Measurements from ENCODE around the gene PLCD1.
"Not testable (repeated sequence)": the region's sequence is repeated elsewhere in the genome, so short reads cannot be mapped to it uniquely, and the experiment has no call there.

PLCD1 gene

DNA sequence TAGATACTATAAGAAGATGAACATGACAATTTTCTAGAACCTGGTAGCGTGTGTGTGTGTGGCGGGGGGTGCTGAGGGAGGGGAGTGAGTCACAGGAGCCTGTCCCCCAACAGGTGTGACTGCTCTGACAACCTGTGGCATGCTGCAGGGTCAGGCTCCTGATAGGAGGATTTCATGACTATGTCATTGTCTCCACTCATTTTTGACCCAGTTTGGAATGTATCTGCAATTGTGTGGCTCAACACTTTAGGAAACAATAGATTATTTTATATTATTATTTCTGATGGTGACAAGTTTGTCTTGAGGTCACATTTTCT lies 48.1 kb downstream of the PLCD1 start:
- no peak overlapping the region for H3K4me3 Mint-ChIP-seq
- peaks cover 1% of the 10 kb centered on the region for H3K4me1 Mint-ChIP-seq (ENCODE audit: low read depth)
- no peaks in the 10 kb centered on the region for H3K27me3 Mint-ChIP-seq
- no peak overlapping the region for H3K27ac Mint-ChIP-seq
- H3K9me3 Mint-ChIP-seq (ENCODE audit: low read depth), result no peaks in the 10 kb centered on the region
- no peaks in the 10 kb centered on the region for H3K36me3 Mint-ChIP-seq

- no peaks in the 10 kb centered on the region for H3K4me1 Mint-ChIP-seq (ENCODE audit: low read depth)
- H3K27ac Mint-ChIP-seq, result no peak overlapping the region
- no peaks in the 10 kb centered on the region for H3K27me3 Mint-ChIP-seq
- no peaks in the 10 kb centered on the region for H3K36me3 Mint-ChIP-seq
- H3K9me3 Mint-ChIP-seq (ENCODE audit: low read depth), result no peaks in the 10 kb centered on the region
- H3K4me3 Mint-ChIP-seq, result no peak overlapping the region
These were observed 48.7 kb downstream of the PLCD1 start for GRCh38 chr3:37980462-37981347.

GRCh38 chr3:37979541-37980461 lies 49.6 kb downstream of the PLCD1 start:
- H3K27ac Mint-ChIP-seq, result no peak overlapping the region

DNA sequence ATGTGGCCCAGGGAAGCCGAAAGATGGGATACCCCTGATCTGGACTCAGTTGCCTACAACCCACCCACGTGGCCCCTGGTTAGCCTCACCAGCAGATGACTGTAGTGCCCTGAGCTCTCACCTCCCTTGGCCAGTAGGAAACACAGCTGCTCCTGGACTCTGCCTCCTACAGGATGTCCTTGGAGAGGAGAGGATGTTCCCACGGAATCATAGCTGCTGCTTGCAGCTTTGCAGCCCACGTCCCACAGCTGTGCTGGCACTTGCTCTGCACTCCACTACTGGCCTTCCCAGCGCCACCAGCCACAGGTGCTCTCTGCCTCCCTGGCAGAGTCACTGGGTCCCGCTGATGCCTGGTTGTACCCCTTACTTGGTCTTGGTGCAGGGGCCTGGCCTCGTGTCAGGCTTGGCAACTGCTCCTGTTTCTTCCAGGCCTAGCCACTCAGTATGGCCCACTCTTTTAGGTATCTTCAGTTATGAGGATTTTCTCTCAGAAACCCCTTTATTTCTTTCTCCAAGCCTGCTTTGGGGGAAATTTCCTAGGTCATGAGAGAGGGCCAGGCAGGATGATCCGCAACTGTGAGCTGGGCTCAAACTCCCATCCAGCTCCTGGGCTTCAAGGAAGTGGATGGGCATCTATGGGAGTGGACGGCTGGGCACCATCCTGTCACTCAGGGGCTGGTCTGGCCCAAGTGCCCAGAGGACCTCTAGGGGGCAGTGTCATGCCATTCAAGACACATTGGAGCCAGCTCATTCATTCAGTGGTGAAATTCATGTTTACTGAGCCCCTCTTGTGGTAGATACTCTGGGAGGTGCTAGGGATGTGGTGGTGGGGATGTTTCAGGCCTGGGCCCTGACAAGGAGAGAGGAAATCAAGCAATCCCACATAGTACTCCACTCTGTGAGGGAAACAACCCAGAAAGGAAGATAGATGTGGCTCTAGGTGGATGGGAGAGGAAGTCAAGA lies 55.0 kb downstream of the PLCD1 start:
- Mint-ChIP-seq H3K4me1 (ENCODE audit: low read depth) (peaks cover 4% of the 10 kb centered on the region), H3K9me3 (ENCODE audit: low read depth) (no peaks in the 10 kb centered on the region), H3K27ac (no peak overlapping the region), H3K36me3 (no peaks in the 10 kb centered on the region), H3K4me3 (no peak overlapping the region), H3K27me3 (no peaks in the 10 kb centered on the region)

More at GRCh38 chr3:37979541-37980461, 49.6 kb downstream of the PLCD1 start:
- Mint-ChIP-seq H3K27me3 (no peaks in the 10 kb centered on the region), H3K4me3 (no peak overlapping the region), H3K36me3 (no peaks in the 10 kb centered on the region), H3K4me1 (ENCODE audit: low read depth) (peaks cover 2% of the 10 kb centered on the region), H3K9me3 (ENCODE audit: low read depth) (no peaks in the 10 kb centered on the region)

DNA sequence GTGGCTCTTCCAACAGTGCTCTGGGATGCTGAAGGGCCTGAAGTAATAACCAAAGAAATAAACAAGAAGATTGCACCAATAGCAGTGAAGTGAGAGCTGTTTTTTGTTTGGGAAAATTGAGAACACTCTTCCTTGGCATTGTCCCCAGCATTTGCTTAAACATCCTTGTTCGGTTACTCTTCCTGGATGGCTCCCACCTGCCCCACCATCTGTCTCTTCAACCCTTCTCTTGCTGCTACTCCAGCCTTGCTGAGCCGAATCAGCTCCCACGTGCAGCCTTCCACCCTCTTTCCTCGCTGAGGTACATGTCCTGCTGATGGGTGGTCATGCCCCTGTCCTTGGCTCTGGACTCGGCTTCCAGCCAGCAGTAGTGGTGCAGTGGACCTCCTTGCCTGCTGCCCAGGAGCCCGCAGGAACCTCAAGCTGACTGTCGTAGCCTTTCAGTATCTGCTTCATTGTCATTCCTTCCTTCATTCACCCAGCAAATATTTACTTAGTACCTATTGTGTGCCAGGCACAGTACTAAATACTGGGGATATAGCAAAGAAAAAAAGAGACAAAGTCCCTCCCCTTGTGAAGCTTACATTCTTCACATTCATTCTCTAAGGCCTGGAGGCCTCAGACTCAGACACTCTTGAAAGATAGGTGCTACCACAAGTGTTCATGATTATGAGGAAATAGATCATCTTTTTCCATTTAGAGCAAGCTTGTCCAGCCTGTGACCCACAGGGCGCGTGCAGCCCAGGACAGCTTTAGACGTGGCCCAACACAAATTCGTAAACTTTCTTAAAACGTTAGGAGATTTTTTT lies 56.0 kb downstream of the PLCD1 start:
- Mint-ChIP-seq H3K36me3 (no peaks in the 10 kb centered on the region), H3K4me3 (no peak overlapping the region), H3K27me3 (no peaks in the 10 kb centered on the region), H3K4me1 (ENCODE audit: low read depth) (peaks cover 4% of the 10 kb centered on the region), H3K9me3 (ENCODE audit: low read depth) (no peaks in the 10 kb centered on the region), H3K27ac (no peak overlapping the region)

- not testable (repeated sequence) for H3K9me3 Mint-ChIP-seq (ENCODE audit: low read depth); H3K27ac Mint-ChIP-seq; H3K4me1 Mint-ChIP-seq (ENCODE audit: low read depth); H3K4me3 Mint-ChIP-seq; H3K27me3 Mint-ChIP-seq; H3K36me3 Mint-ChIP-seq
These were observed 57.4 kb downstream of the PLCD1 start for GRCh38 chr3:37972056-37972455.

DNA sequence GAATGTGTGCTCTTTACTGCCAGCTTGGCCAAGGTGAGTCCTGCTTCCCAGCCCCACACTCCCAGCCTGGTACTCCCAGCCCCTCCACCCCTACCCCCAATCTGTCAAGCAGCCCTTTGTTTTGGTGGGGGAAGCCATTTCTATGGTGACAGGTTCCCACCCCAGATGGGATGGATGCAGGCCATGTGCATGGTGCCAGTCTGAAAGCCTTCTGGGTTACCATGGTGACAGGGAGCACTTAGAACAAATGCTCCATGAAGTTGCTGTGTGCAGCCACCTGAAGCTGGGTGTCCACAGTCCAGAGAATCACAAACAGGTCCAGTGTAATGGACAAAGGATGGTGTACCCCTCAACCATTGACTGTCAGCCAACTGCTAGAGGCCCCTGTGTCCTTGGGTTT lies 58.0 kb downstream of the PLCD1 start:
- H3K27me3 Mint-ChIP-seq, result no peaks in the 10 kb centered on the region
- H3K4me1 Mint-ChIP-seq (ENCODE audit: low read depth), result peaks cover 4% of the 10 kb centered on the region
- H3K36me3 Mint-ChIP-seq, result no peaks in the 10 kb centered on the region
- H3K27ac Mint-ChIP-seq, result no peak overlapping the region
- H3K9me3 Mint-ChIP-seq (ENCODE audit: low read depth), result no peaks in the 10 kb centered on the region
- no peak overlapping the region for H3K4me3 Mint-ChIP-seq

GRCh38 chr3:37970802-37971201 lies 58.6 kb downstream of the PLCD1 start:
- H3K9me3 Mint-ChIP-seq (ENCODE audit: low read depth), result no peaks in the 10 kb centered on the region
- no peak overlapping the region for H3K4me3 Mint-ChIP-seq
- peaks cover 4% of the 10 kb centered on the region for H3K4me1 Mint-ChIP-seq (ENCODE audit: low read depth)
- no peak overlapping the region for H3K27ac Mint-ChIP-seq
- H3K27me3 Mint-ChIP-seq, result no peaks in the 10 kb centered on the region
- H3K36me3 Mint-ChIP-seq, result no peaks in the 10 kb centered on the region

DNA sequence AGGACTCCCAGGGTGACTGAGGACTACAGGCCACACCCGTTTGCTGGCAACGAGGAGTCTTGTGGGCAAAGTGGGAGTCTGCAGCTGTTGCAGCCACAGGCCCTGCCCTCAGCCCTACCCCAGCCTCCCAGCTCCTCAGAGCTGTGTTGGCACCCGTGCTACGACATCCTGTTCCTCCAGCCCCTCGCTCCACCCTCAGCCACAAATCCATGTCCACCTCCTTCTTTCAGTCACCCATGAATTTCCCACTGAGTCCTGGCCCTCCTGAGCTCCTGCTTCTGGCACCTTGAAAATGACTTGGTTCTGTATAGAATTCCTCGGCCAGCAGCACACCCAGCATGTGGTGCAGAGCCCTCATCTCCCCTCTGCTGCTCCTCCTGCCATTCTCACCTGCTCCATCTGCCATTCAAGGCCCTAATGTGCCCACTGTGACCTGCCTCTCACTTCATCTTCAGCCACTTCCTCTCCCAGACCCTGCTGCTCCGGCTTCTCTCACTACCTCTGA lies 59.8 kb downstream of the PLCD1 start:
- no peak overlapping the region for H3K4me3 Mint-ChIP-seq
- H3K4me1 Mint-ChIP-seq (ENCODE audit: low read depth), result no peaks in the 10 kb centered on the region
- H3K9me3 Mint-ChIP-seq (ENCODE audit: low read depth), result no peaks in the 10 kb centered on the region
- H3K36me3 Mint-ChIP-seq, result no peaks in the 10 kb centered on the region
- no peak overlapping the region for H3K27ac Mint-ChIP-seq
- H3K27me3 Mint-ChIP-seq, result no peaks in the 10 kb centered on the region

- no peaks in the 10 kb centered on the region for H3K9me3 Mint-ChIP-seq (ENCODE audit: low read depth)
These were observed 60.4 kb downstream of the PLCD1 start for GRCh38 chr3:37968813-37969595.

GRCh38 chr3:37968199-37968598 lies 61.2 kb downstream of the PLCD1 start:
- Mint-ChIP-seq H3K9me3 (ENCODE audit: low read depth) (no peaks in the 10 kb centered on the region), H3K36me3 (no peaks in the 10 kb centered on the region), H3K27me3 (no peaks in the 10 kb centered on the region), H3K4me3 (no peak overlapping the region), H3K4me1 (ENCODE audit: low read depth) (no peaks in the 10 kb centered on the region), H3K27ac (no peak overlapping the region)

More at GRCh38 chr3:37968813-37969595, 60.4 kb downstream of the PLCD1 start:
- H3K27me3 Mint-ChIP-seq, result no peaks in the 10 kb centered on the region
- H3K36me3 Mint-ChIP-seq, result no peaks in the 10 kb centered on the region
- no peak overlapping the region for H3K27ac Mint-ChIP-seq
- H3K4me3 Mint-ChIP-seq, result no peak overlapping the region
- no peaks in the 10 kb centered on the region for H3K4me1 Mint-ChIP-seq (ENCODE audit: low read depth)

DNA sequence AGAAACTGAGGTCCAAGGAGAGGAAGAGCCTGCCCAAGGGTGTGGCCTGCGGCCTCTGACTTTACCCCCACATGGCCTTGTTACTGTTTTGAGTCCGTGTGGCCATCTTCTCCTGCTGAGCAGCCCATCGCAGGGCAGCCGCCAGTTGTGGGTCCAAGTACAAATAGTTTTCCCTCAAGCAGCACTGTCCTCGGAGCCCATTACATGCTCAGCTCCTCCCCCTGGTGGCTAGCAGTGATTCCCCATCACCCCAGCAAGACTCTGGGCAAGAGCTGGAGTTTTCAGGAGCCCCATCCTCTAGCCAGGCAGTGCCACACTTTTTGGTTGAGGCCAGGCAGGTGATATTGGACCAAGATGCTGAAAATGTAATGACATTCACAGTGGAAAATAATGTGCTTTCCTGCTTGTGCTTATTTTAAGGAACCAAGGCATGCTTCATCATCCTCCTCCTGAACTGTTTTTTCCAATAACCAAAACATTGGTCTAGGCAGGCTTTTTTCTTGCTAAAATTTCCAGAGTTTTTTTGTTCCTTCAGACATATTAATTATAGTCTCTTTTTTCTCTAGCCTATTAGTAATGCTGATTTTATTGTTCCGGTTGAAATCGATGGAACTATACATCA lies 62.1 kb downstream of the PLCD1 start:
- no peak overlapping the region for H3K4me3 Mint-ChIP-seq
- no peak overlapping the region for H3K27ac Mint-ChIP-seq
- H3K9me3 Mint-ChIP-seq (ENCODE audit: low read depth), result no peaks in the 10 kb centered on the region
- no peaks in the 10 kb centered on the region for H3K27me3 Mint-ChIP-seq
- H3K36me3 Mint-ChIP-seq, result no peaks in the 10 kb centered on the region
- no peaks in the 10 kb centered on the region for H3K4me1 Mint-ChIP-seq (ENCODE audit: low read depth)

- no peak overlapping the region for H3K4me3 Mint-ChIP-seq
- H3K4me1 Mint-ChIP-seq (ENCODE audit: low read depth), result no peaks in the 10 kb centered on the region
- H3K9me3 Mint-ChIP-seq (ENCODE audit: low read depth), result no peaks in the 10 kb centered on the region
- no peaks in the 10 kb centered on the region for H3K27me3 Mint-ChIP-seq
- H3K36me3 Mint-ChIP-seq, result no peaks in the 10 kb centered on the region
- no peak overlapping the region for H3K27ac Mint-ChIP-seq
These were observed 64.7 kb downstream of the PLCD1 start for GRCh38 chr3:37964716-37965115.

All from activated naive CD8-positive, alpha-beta T cell (primary cell).